ACHN (cell line): Measurements from ENCODE around the gene CHN2.
A peak's percentile ranks its signal among the peaks of the same experiment; 100 is the strongest.

ENCODE experiments used
- DNase-seq: peaks from one replicate; pipeline ENCODE4 v3.0.0-alpha.2; 2015
- in situ Hi-C: cut with HindIII; loops from 2 replicates; pipeline ENCODE4 v1.10.0; 2017; ENCODE audit warnings: low sequenced_read_pairs, low pct_ligation_motif_present, low pct_unique_long_range_greater_than_20kb

The CHN2 gene

GRCh38 chr7:29291723-29292618, 97.4 kb downstream of the CHN2 start:
- no peak for DNase-seq
- in situ Hi-C loops: no loop called here

- no peak for DNase-seq
- in situ Hi-C loops: no loop called here
These were observed 98.5 kb downstream of the CHN2 start for GRCh38 chr7:29292886-29293658.

GRCh38 chr7:29296421-29296820, 101.8 kb downstream of the CHN2 start:
- in situ Hi-C loops: no loop called here
- DNase-seq: no peak

GRCh38 chr7:29297194-29297890, 102.8 kb downstream of the CHN2 start:
- no peak for DNase-seq
- in situ Hi-C loops: no loop called here

GRCh38 chr7:29299086-29299485, 104.5 kb downstream of the CHN2 start:
- in situ Hi-C loops: no loop called here
- DNase-seq: no peak

GRCh38 chr7:29300026-29300480, 105.5 kb downstream of the CHN2 start:
- in situ Hi-C loops: no loop called here
- no peak for DNase-seq

GRCh38 chr7:29300649-29301048, 106.1 kb downstream of the CHN2 start:
- in situ Hi-C loops: no loop called here
- no peak for DNase-seq

- no peak for DNase-seq
- in situ Hi-C loops: no loop called here
These were observed 108.3 kb downstream of the CHN2 start for GRCh38 chr7:29302666-29303395.

GRCh38 chr7:29304756-29305155, 110.2 kb downstream of the CHN2 start:
- DNase-seq: no peak
- in situ Hi-C loops: no loop called here

GRCh38 chr7:29306319-29306991, 111.9 kb downstream of the CHN2 start:
- DNase-seq: peak; percentile 63
- in situ Hi-C loops: no loop called here

GRCh38 chr7:29308424-29308823, 113.8 kb downstream of the CHN2 start:
- no peak for DNase-seq

GRCh38 chr7:29309041-29309854, 114.7 kb downstream of the CHN2 start:
- peak; percentile 20 for DNase-seq
- in situ Hi-C loops: no loop called here

More at GRCh38 chr7:29308424-29308823, 113.8 kb downstream of the CHN2 start:
- in situ Hi-C loops: no loop called here

GRCh38 chr7:29310625-29311024, 116.0 kb downstream of the CHN2 start:
- in situ Hi-C loops: no loop called here
- no peak for DNase-seq

- in situ Hi-C loops: no loop called here
These were observed 116.7 kb downstream of the CHN2 start for GRCh38 chr7:29311314-29311713.

GRCh38 chr7:29314148-29314547, 119.6 kb downstream of the CHN2 start:
- in situ Hi-C loops: no loop called here
- no peak for DNase-seq

More at GRCh38 chr7:29311314-29311713, 116.7 kb downstream of the CHN2 start:
- no peak for DNase-seq

GRCh38 chr7:29315122-29315891, 120.7 kb downstream of the CHN2 start:
- in situ Hi-C loops: no loop called here
- DNase-seq: no peak
